ENCODE results near the gene SAMD4A.

Gene SAMD4A

GRCh38 chr14:54567224-54567638, 303 bp downstream of the SAMD4A start:
- no peak for DNase-seq (ENCODE audit: low spot score)

- no peak for DNase-seq (ENCODE audit: low spot score)
Observed at GRCh38 chr14:54567639-54568561, 972 bp downstream of the SAMD4A start.

- DNase-seq (ENCODE audit: low spot score), result no peak
Observed at GRCh38 chr14:54568821-54569595, 2.1 kb downstream of the SAMD4A start.

- DNase-seq (ENCODE audit: low spot score), result no peak
Observed at GRCh38 chr14:54570047-54570446, 3.1 kb downstream of the SAMD4A start.

- DNase-seq (ENCODE audit: low spot score), result no peak
Observed at GRCh38 chr14:54570631-54571415, 3.9 kb downstream of the SAMD4A start.

- no peak for DNase-seq (ENCODE audit: low spot score)
Observed at GRCh38 chr14:54572316-54572715, 5.4 kb downstream of the SAMD4A start.

GRCh38 chr14:54574528-54574927, 7.6 kb downstream of the SAMD4A start:
- DNase-seq (ENCODE audit: low spot score), result no peak

GRCh38 chr14:54577494-54577893, 10.6 kb downstream of the SAMD4A start:
- DNase-seq (ENCODE audit: low spot score), result no peak

- DNase-seq (ENCODE audit: low spot score), result peak; percentile 12
Observed at GRCh38 chr14:54577977-54578376, 11.0 kb downstream of the SAMD4A start.

- no peak for DNase-seq (ENCODE audit: low spot score)
Observed at GRCh38 chr14:54579621-54580020, 12.7 kb downstream of the SAMD4A start.

GRCh38 chr14:54580933-54581332, 14.0 kb downstream of the SAMD4A start:
- no peak for DNase-seq (ENCODE audit: low spot score)

- DNase-seq (ENCODE audit: low spot score), result no peak
Observed at GRCh38 chr14:54582334-54582733, 15.4 kb downstream of the SAMD4A start.

GRCh38 chr14:54584097-54584496, 17.2 kb downstream of the SAMD4A start:
- DNase-seq (ENCODE audit: low spot score), result no peak

- no peak for DNase-seq (ENCODE audit: low spot score)
Observed at GRCh38 chr14:54585214-54585613, 18.3 kb downstream of the SAMD4A start.

- DNase-seq (ENCODE audit: low spot score), result no peak
Observed at GRCh38 chr14:54589076-54589475, 22.1 kb downstream of the SAMD4A start.

GRCh38 chr14:54589843-54590242, 22.9 kb downstream of the SAMD4A start:
- DNase-seq (ENCODE audit: low spot score), result no peak

GRCh38 chr14:54590481-54590880, 23.6 kb downstream of the SAMD4A start:
- no peak for DNase-seq (ENCODE audit: low spot score)

GRCh38 chr14:54591461-54591860, 24.5 kb downstream of the SAMD4A start:
- no peak for DNase-seq (ENCODE audit: low spot score)

- DNase-seq (ENCODE audit: low spot score), result no peak
Observed at GRCh38 chr14:54591866-54592265, 24.9 kb downstream of the SAMD4A start.

GRCh38 chr14:54593860-54594259, 26.9 kb downstream of the SAMD4A start:
- DNase-seq (ENCODE audit: low spot score), result no peak

GRCh38 chr14:54594537-54594936, 27.6 kb downstream of the SAMD4A start:
- no peak for DNase-seq (ENCODE audit: low spot score)

GRCh38 chr14:54597795-54598443, 31.0 kb downstream of the SAMD4A start:
- no peak for DNase-seq (ENCODE audit: low spot score)
